HG02970 (cell line): ENCODE data around the gene NTNG2.
"Not testable (repeated sequence)": the region's sequence is repeated elsewhere in the genome, so short reads cannot be mapped to it uniquely, and the experiment has no call there.

Experiments used
- ATAC-seq: cut with Tn5 transposase; IDR thresholded peaks from one replicate; pipeline ENCODE4 v1.9.1; 2021; ENCODE audit warnings: mild to moderate bottlenecking, moderate library complexity, moderate number of reproducible peaks; ENCODE audit not compliant: unreplicated experiment, low FRiP score

Gene NTNG2

DNA sequence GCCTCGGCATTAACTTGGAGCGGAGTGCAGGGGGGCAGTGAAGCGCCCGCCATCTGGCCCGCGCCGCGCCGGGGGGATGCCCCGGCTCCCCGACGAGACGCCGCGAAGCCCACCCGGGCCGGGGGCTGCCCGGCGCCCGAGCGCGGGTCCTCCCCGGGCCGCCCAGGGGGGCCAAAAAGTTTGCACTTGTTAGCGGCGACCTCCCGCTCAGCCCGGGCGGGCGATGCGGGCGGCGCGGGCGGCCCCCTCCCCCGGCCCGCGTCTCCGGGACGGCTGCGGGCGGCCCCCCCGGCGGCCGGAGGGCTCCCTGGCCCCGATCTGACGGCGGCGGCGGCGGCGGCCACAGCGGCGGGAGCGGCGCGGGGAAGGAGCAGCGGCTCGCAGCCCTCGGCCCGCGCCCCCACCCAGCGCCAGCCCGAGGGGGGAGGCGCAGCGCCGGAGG lies at the start of gene NTNG2:
NTNG2 (plus strand) TSS at position 316 of the 442 bp plus-strand sequence. CDS start 4,774 bp downstream, outside the sequence.
- no peak for ATAC-seq

- no peak for ATAC-seq
Measured at GRCh38 chr9:132114102-132114707, 47.7 kb upstream of the NTNG2 start.

- no peak for ATAC-seq
Measured at GRCh38 chr9:132116583-132116982, 45.3 kb upstream of the NTNG2 start.

- no peak for ATAC-seq
Measured at GRCh38 chr9:132117694-132118093, 44.2 kb upstream of the NTNG2 start.

DNA sequence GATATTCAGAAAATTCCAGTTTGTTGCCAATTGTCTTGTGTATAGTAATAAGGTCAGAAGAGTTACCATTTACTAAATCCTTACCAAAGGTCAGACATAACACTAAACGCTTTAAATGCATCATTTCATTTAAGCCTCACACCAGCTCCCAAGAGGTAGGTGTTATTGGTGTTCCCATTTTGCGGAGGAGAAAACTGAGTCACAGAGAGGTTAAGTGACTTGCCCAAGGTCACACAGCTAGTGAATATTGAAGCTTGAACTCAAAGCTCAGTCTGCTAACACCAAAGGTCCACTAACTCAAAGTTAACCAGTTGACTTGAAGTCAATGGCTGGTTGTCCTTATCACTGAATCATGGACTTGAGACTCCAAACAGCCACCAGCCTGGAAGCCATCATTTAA lies 40.8 kb upstream of the NTNG2 start:
- ATAC-seq: no peak

DNA sequence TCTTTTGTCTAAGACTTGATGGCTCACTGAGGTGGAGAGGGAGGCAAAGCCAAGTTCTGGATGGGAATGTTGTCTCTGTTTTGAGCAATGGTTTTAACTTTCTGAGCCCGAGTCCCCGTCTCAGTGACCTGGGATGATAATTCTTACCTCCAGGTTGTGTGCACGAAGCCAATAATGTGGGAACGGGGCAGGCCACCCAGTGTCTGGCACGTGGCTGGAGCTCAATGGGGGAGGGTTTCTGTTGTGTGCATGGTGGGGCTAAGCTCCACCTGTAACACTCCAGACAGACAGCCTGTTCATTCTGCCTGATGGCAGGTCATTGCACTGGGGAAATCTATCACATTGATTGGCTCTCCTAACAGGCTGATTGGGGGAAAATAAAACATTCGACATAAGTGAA lies 37.1 kb upstream of the NTNG2 start:
- ATAC-seq: no peak

GRCh38 chr9:132125361-132125760 lies 36.5 kb upstream of the NTNG2 start:
- ATAC-seq: no peak

DNA sequence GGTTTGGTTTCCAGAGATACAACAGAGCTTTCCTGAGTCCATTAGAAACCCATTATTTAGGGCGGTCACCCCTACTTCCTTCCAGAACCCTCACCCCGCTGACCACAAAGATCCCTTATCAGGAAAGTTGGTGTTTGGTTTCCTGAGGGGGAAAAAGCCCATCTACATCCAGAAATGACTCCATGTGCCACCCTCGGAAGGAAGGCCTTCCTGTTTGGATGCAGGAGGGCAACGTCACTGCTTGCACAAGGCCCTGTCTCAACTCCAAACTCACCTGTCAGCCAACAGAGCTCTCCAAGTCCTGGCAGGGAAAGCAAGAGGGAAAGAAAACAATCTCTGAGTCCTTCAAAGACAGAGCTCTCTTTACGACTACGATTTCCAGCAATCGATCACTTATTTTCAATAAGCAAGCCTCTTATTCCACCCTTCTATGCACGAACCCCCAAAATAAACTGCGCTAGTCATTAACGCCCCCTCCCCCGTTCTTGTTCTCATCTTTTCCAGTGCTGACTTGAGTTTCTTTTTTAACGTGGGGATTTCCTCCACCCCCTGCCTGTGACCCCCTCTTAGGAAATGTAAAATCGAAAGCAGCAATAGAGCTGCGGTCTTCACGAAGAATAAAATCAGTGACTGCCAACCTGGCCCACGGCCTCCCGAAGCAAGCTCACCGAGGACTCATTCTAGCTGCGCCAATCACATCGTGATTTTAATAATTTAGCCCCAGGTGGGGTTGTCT lies 35.7 kb upstream of the NTNG2 start:
- ATAC-seq: no peak

DNA sequence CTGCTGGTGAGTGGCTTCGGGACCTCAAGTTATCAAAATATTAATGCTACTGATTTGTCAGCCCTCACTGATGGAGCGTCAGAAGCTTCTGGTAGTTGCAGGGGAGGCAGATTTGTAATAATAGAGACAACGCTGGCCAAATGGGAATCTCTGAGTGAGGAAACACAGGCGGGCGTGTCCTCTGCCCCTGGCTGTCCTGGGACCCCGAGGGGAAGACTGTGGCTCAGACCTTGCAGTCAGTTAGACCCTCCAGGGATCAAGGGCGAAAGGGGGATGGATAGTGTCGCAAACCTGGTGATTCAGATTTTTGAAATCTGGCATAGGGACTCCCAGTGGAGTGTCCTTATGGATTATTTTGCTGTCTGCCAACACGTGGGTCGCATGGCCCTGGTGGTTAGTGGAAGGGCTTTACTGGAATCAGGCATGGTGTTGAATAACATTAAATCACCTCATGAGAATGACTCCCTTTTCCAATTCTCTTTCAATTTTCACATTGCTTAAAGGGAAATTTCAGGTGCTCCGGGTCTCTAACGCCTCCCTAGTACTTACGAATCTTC lies 35.1 kb upstream of the NTNG2 start:
- no peak for ATAC-seq

GRCh38 chr9:132127888-132128534 lies 33.8 kb upstream of the NTNG2 start:
- no peak for ATAC-seq

DNA sequence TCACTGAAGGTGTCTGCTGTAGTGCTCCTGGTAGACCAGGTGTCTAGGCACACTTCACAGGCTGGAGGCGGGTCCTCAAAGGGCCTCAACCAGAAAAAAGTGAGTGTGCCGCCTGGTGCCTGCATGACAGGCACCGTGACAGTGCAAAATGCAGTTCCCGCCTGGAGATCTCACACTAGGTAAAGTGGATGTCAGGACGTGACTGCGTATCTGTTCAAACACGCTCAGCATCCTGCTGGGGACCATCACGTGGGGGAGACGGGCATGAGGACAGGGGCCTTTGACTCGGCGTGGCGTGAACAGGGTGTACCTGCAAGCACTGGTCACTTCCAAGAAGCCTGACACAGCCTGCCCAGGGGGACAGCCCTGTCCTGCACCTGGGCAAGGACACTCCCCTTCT lies 32.3 kb upstream of the NTNG2 start:
- no peak for ATAC-seq

- not testable (repeated sequence) for ATAC-seq
Measured at GRCh38 chr9:132134085-132134484, 27.8 kb upstream of the NTNG2 start.

DNA sequence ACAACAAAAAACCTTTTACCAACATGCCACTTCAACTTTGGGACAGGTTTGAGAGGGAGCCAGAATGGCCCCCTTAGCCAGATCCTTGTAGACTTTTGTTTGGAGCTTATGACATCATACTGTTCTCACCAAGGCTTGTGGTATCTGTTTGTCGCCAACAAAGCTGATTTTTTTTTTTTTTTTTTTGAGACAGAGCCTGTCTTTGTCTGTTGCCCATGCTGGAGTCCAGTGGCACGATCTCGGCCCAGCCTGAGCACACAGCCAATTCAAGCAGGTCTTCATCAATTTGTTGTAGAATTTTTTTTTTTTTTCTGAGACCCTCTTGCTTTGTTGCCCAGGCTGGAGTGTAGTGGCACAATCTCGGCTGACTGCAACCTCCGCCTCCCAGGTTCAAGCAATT lies 26.4 kb upstream of the NTNG2 start:
- ATAC-seq: no peak

DNA sequence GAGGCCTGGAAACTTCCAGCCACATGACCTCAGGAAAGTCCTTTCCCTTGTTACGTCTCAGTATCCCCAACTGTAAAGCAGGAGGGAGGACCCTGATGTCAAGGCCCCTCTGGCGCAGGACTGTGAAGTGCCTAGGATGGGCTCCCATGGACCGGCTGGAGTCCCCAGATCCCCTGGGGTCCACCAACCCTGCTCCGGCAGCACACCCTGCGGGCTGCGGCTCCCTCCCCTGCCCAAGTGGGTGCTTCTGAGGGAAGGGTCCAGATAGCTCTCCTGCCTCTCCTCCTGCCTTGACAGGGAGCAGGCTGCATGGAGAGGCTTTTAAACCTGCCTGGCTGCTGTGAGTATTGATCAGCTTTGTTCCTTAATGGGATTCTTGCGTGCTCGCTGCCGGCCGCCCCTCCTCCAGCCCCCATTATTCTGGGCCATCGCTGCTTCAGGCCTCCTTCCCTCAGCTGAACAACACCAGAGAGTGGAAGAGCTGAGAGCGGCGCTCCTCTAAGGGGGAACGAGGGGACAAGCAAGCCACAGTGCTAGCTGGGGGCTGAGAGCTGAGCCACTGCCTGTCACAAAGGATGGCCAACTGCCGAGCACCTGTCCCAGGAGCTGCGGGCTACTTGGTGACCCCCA lies 25.6 kb upstream of the NTNG2 start:
- ATAC-seq: no peak

GRCh38 chr9:132141344-132141947 lies 20.4 kb upstream of the NTNG2 start:
- no peak for ATAC-seq

- no peak for ATAC-seq
Measured at GRCh38 chr9:132141948-132142594, 19.8 kb upstream of the NTNG2 start.

GRCh38 chr9:132142924-132143323 lies 18.9 kb upstream of the NTNG2 start:
- ATAC-seq: no peak

- no peak for ATAC-seq
Measured at GRCh38 chr9:132143359-132143758, 18.5 kb upstream of the NTNG2 start.

GRCh38 chr9:132144708-132145365 lies 17.0 kb upstream of the NTNG2 start:
- ATAC-seq: no peak
